ENCODE results near the gene CENPU. TPM values are rescaled to one million over a fixed set of nuclear protein-coding genes. Genes with fewer than 3 reads are reported as not detected.

CENPU gene
- total RNA-seq, 4 donors from 2014 or later = 5.4 to 29.8 (median 9.4) TPM

GRCh38 chr4:184760681-184761080 is 26.8 kb upstream of the CENPU start:
- no peak overlapping the region for H3K27ac ChIP-seq
- DNase-seq (ENCODE audit: low spot score in 2 of 2) = no peak
- H3K27me3 ChIP-seq = no peaks in the 10 kb centered on the region
- no peak overlapping the region for H3K4me3 ChIP-seq
- no peak for TF ChIP-seq POLR2AphosphoS5 (IDR thresholded peaks at IDR 0.05)
- peaks cover 80% of the 10 kb centered on the region for H3K36me3 ChIP-seq
- peaks cover 18% of the 10 kb centered on the region for H3K4me1 ChIP-seq
- no peaks in the 10 kb centered on the region for H3K9me3 ChIP-seq
- WGBS = 85% methylated on average over 5 of the region's 5 CpGs

- TF ChIP-seq POLR2A (IDR thresholded peaks at IDR 0.05) = no peak
- no peak for TF ChIP-seq POLR2AphosphoS5 (IDR thresholded peaks at IDR 0.05)
- no peak for TF ChIP-seq EP300 (IDR thresholded peaks at IDR 0.05)
- no peak for TF ChIP-seq CTCF (IDR thresholded peaks at IDR 0.05)
- Histone ChIP-seq H3K4me3 (no peak overlapping the region), H3K27me3 (no peaks in the 10 kb centered on the region), H3K27ac (no peak overlapping the region), H3K4me1 (peaks cover 17% of the 10 kb centered on the region), H3K9me3 (no peaks in the 10 kb centered on the region), H3K36me3 (peaks cover 63% of the 10 kb centered on the region)
- 54% methylated on average over 2 of the region's 2 CpGs for WGBS
- DNase-seq (ENCODE audit: low spot score in 2 of 2) = no peak
Observed at GRCh38 chr4:184757810-184758209, 23.9 kb upstream of the CENPU start.

GRCh38 chr4:184756399-184756798 is 22.5 kb upstream of the CENPU start:
- Histone ChIP-seq H3K9me3 (no peaks in the 10 kb centered on the region), H3K36me3 (peaks cover 51% of the 10 kb centered on the region), H3K27me3 (no peaks in the 10 kb centered on the region), H3K27ac (no peak overlapping the region), H3K4me3 (no peak overlapping the region), H3K4me1 (peaks cover 13% of the 10 kb centered on the region)
- no peak for DNase-seq (ENCODE audit: low spot score in 2 of 2)
- TF ChIP-seq CTCF (IDR thresholded peaks at IDR 0.05) = no peak
- 82% methylated on average over 6 of the region's 6 CpGs for WGBS

GRCh38 chr4:184755278-184755677 is 21.4 kb upstream of the CENPU start:
- Histone ChIP-seq H3K4me3 (no peak overlapping the region), H3K27ac (no peak overlapping the region), H3K36me3 (peaks cover 44% of the 10 kb centered on the region), H3K4me1 (peaks cover 22% of the 10 kb centered on the region), H3K9me3 (no peaks in the 10 kb centered on the region), H3K27me3 (no peaks in the 10 kb centered on the region)
- DNase-seq (ENCODE audit: low spot score in 2 of 2) = no peak
- TF ChIP-seq EP300 (IDR thresholded peaks at IDR 0.05) (no peak), CTCF (IDR thresholded peaks at IDR 0.05) (no peak), POLR2A (IDR thresholded peaks at IDR 0.05) (no peak), POLR2AphosphoS5 (IDR thresholded peaks at IDR 0.05) (no peak)
- 74% methylated on average over 6 of the region's 6 CpGs for WGBS

GRCh38 chr4:184752496-184753275 is 18.8 kb upstream of the CENPU start:
- Histone ChIP-seq H3K27ac (no peak overlapping the region), H3K27me3 (no peaks in the 10 kb centered on the region), H3K4me1 (peaks cover 48% of the 10 kb centered on the region), H3K9me3 (no peaks in the 10 kb centered on the region), H3K36me3 (peaks cover 29% of the 10 kb centered on the region), H3K4me3 (no peak overlapping the region)
- no peak for DNase-seq (ENCODE audit: low spot score in 2 of 2)
- 71% methylated on average over 9 of the region's 9 CpGs for WGBS
- no peak for TF ChIP-seq CTCF (IDR thresholded peaks at IDR 0.05)
- no peak for TF ChIP-seq POLR2AphosphoS5 (IDR thresholded peaks at IDR 0.05)
- no peak for TF ChIP-seq EP300 (IDR thresholded peaks at IDR 0.05)
- TF ChIP-seq POLR2A (IDR thresholded peaks at IDR 0.05) = no peak

GRCh38 chr4:184751585-184751956 is 17.7 kb upstream of the CENPU start:
- H3K36me3 ChIP-seq = peaks cover 19% of the 10 kb centered on the region
- peaks cover 55% of the 10 kb centered on the region for H3K4me1 ChIP-seq
- WGBS = 82% methylated on average over 6 of the region's 6 CpGs
- no peak for DNase-seq (ENCODE audit: low spot score in 2 of 2)
- no peaks in the 10 kb centered on the region for H3K27me3 ChIP-seq
- H3K27ac ChIP-seq = no peak overlapping the region
- H3K4me3 ChIP-seq = no peak overlapping the region
- no peak for TF ChIP-seq POLR2AphosphoS5 (IDR thresholded peaks at IDR 0.05)
- no peak for TF ChIP-seq CTCF (IDR thresholded peaks at IDR 0.05)
- no peak for TF ChIP-seq POLR2A (IDR thresholded peaks at IDR 0.05)
- no peaks in the 10 kb centered on the region for H3K9me3 ChIP-seq

Measured in suprapubic skin (tissue), 4 donors.